ENCODE data around the gene LLGL1.

LLGL1 gene

DNA sequence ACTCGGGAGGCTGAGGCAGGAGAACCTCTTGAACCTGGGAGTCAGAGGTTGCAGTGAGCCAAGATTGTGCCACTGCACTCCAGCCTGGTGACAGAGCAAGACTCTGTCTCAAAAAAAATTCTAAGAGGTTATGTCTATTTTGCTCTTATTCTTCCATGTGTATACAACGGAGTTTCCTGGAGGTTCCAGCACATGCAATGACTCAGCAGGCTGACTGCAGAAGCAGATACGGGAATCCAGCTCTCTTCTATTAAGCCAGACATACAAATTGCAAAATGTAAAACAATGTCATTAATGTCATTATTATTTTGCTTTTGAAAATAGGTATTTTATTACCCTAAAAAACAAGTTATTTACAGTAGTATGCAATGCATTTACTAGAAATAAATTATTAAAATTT, 53.4 kb downstream of the LLGL1 start:
- no peak for DNase-seq

DNA sequence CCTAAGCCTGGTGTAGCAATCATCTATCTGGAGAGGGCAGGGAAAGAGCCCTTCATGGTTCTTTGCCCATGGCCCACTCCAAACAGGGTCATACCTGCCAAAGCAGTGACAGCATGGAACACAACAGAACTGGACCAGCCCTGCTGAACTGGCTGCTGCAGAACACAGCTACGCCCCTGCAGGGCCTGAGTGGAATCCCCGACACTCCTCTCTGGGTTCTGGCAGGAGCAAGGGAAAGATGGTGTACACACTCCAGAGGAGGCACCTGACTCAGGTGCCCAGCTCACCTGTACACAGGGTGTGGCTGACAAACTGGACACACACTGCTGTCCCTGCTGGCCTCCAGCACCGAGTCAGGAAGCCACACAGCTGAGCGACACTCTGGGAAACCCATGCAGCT, 54.8 kb downstream of the LLGL1 start:
- no peak for DNase-seq

DNA sequence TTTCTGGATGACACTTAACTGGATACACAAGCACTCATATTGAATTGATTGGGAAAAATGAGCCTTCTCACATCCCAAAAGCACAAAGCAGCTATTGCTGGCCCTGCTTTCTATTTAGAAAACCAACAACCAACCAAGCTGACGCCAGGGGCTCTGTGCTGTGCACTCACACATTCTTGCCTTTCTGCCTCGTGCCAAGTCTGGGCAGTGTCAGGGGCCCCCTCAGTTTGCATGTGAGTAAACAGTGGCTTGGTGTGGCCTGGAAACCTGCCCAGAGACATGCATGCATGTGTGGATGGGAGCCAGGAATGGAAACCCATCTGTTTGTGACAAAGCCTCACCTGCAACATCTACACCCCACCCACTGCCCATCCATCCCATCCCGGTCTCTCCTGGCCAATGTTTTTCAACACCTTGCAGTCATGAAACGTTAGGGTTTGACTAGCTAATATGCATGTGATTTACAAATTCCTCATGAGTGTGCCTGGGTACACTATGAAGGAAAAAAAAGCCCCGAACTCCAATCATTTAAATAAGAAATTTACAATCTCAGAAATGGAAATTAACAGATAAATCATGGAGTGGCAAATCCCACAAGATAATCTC, 55.4 kb downstream of the LLGL1 start:
- peak; percentile 27 for DNase-seq

DNA sequence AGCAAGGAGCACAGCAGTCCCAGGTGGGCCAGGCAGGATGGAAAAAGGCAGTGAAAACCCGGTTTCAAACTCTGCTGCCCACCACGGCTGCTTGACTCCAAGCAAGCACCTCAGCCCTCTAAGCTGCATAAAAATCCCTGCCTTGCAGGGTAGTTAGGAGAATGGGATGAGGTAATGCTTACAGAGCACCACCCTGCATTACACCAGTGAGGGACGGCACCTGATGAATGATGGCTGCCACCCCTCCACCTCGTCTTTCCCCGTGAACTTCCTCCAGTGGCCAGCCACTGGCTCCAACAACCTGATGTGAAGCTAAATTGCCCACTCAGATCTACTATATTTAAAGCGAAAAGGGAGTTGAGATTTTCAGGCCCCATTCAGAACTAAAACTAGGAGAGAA, 56.4 kb downstream of the LLGL1 start:
- DNase-seq, result no peak

DNA sequence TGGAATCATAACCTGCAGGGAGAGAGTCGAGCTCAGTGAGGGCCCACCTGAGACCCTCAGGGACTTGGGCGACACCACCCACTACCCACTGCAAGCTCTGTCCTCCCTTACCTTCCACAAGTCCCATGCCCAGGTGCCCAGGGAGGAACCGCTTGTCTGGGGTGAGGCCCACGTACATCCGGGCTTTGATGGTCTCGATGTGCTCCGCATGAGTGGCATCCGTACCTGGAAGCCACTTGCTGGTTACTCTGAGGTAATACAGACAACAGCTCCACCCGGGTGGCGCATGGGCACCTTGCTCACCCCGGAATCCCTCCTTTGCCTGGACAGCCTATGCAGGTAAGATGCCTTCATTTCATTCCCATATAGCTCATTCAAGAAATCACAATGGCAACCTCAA, 59.9 kb downstream of the LLGL1 start:
- no peak for DNase-seq

DNA sequence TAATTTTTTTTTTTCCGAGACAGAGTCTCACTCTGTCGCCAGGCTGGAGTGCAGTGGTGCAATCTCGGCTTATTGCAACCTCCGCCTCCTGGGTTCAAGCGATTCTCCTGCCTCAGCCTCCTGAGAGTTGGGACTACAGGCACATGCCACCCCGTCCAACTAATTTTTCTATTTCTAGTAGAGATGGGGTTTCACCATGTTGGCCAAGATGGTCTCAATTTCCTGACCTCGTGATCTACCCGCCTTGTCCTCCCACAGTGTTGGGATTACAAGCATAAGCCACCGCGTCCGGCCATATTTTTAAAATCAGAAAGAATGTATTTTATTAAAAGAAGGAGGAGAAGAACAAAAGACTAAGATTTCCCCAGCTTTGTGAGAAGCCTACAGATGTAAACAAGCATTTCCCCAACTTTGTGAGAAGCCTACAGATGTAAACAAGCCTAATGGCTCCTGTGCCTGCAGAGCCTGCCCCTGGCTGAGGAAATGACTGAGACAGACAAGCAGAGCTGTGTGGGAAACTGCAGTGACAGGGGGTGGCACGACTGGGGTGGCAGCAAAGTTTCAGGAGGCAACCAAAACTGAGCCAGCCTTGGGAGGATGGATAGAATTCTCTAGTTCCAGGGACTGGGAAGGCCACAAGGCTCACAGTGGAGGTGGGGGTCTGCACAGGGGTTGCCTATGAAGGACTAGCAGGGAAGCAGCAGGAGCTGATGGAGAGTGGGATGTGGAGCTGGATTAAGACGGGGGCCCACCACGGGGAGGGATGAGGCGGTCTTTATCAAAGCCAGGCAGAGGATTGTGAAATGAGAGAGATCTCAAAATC, 66.5 kb downstream of the LLGL1 start:
- no peak for DNase-seq

Data from NCI-H1092 treated with DMSO at 0.1 percent for 48 hours (cell line).